Ovary (tissue), 3 donors: ENCODE measurements around the gene MICAL2.

Source experiments
- EP300 ChIP-seq: sonication (generic); formaldehyde crosslinking; IDR thresholded peaks from one replicate; pipeline ENCODE4 v1.6.1; 2017; ENCODE audit warnings: antibody characterized with exemption
- TF ChIP-seq, protein P1 (sequence below), 3 donors: fragments of 450-650 bp in 2 of 3; fragments of 200-600 bp in 1 of 3; IDR thresholded peaks; one replicate each; pipeline versions ENCODE4 v1.5.1 to v1.8.0; 2016 to 2022; ENCODE audit warnings: antibody characterized with exemption in 3 of 3, mild to moderate bottlenecking in 1 of 3
- donor health status: DM: no; HTN: no; CAD: no.

DNA sequence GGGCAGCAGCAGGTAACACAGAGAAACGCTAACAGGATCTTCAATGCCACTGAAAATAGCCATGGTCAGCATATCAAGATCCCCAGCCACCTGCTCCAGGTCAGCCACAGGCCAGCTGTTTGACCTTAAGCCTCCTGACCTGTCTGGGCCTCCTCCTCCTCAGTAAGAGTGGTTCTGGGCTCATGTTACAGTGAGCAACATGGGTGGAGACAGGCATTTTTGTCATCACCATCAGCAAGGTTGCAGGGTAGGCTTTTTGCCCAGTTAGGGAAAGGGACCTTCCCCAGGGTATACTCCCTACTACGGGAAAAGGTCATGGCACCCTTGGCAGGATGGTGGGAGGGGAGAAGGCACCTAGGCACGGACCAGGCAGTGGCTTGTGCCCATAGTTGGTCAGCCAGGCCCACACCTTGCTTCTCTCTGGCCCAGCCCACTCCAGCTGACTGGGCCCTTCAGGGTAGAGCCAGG, 135.2 kb downstream of the MICAL2 start:
- no peak for TF ChIP-seq EP300
- TF ChIP-seq, protein P1, sequence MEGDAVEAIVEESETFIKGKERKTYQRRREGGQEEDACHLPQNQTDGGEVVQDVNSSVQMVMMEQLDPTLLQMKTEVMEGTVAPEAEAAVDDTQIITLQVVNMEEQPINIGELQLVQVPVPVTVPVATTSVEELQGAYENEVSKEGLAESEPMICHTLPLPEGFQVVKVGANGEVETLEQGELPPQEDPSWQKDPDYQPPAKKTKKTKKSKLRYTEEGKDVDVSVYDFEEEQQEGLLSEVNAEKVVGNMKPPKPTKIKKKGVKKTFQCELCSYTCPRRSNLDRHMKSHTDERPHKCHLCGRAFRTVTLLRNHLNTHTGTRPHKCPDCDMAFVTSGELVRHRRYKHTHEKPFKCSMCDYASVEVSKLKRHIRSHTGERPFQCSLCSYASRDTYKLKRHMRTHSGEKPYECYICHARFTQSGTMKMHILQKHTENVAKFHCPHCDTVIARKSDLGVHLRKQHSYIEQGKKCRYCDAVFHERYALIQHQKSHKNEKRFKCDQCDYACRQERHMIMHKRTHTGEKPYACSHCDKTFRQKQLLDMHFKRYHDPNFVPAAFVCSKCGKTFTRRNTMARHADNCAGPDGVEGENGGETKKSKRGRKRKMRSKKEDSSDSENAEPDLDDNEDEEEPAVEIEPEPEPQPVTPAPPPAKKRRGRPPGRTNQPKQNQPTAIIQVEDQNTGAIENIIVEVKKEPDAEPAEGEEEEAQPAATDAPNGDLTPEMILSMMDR (IDR thresholded peaks at IDR 0.05) = no peak
